GM19372 (cell line): Measurements from ENCODE around the gene STAT5B.

Source experiments
- ATAC-seq: cut with Tn5 transposase; IDR thresholded peaks from one replicate; pipeline ENCODE4 v1.9.1; 2021; ENCODE audit warnings: mild to moderate bottlenecking, low read depth, moderate library complexity; ENCODE audit not compliant: unreplicated experiment

Gene STAT5B

DNA sequence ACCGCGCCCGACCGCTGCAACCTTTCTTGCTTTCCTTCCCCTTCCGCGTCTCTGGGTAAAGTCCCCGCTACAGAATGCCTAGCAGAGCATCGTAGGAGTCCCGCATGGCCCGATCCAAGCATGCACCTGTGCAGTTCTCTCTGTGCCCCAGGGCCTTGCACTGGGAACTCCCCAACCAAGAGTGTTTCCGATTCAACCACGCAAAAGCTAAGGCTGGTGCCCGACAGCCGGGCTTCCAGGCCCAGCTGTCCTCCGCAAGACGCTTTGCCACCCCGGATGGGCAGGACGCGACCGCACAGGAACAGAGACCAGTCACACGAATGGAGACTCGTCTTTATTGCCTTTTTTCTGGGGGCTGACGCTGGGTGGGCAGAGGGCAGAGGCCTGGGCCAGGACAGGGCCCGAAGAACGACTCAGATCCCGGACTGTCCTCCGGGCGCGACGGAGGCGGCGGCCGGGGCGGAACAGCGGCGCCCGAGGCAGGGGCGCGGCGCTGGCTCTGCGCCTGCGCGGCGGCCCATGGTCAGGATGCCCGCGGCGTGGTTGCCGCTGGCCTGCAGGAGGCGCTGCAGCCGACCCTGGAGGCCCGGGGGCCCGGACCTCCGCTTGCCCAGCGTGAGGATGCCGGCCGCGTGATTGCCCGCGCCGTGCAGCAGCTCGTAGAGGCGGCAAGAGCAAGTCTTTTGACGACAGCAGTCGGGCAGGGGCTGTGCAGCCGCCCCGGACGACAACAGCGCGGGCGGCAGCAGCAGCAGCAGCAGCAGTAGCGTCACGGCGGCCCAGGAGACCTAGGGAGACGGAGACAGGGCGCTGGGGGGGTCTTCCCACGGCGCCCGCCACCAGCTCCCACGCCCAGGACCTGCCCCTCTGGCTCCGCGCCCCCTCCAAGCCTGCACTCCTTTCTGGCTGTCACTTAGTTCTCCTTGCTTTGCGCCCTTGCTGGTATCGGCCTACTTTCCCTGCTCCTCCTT is 92.2 kb downstream of the STAT5B start:
- ATAC-seq: peak; percentile 59

DNA sequence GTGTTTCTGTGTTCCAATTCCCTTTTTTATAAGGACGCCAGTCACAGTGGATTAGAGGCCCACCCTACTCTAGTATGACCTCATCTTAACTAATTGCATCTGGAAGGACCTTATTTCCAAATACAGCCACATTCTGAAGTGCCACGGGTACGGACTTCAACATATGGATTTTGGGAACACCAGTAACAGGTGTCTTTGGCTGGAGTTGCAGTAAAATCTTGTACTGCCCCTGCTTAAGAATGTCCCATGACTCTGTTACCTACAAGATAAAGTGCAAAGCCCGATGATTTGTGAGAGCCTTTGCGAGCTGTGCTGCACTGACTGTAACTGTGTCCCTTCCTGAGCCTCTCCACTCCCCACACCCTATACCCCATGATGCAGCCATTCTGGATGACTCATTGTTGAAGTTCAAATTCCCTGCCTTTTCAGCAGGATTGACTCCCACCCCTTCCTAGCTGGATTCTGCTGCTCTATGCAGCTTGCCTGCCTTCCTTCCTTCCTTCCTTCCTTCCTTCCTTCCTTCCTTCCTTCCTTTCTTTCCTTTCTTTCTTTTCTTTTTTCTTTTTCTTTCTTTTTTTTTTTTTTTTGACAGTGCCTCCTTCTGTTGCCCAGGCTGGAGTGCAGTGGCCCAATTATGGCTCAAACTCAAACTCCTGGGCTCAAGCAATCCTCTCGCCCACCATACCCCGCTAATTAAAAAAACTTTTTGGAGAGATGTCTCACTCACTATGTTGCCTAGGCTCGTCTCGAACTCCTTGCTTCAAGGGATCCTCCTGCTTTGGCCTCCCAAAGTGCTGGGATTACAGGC is 93.1 kb downstream of the STAT5B start:
- ATAC-seq: no peak

DNA sequence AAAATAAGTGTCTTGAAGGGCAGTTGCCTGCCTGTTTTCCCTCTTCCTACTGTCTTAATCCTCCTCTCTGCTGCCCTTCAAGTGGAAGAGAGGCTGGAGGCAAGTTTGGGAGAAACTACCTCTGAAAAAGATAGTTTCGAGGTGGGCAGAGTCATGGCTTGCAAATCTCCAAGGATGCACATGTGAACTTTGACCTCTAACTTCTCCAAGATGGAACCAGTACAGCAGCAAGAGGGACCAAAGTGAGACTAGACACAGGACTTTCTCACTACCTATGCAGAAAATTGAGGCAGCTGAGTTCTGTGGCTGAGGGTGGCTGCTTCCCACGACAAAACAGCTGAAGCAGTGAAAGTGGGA is 94.4 kb downstream of the STAT5B start:
- ATAC-seq: no peak

DNA sequence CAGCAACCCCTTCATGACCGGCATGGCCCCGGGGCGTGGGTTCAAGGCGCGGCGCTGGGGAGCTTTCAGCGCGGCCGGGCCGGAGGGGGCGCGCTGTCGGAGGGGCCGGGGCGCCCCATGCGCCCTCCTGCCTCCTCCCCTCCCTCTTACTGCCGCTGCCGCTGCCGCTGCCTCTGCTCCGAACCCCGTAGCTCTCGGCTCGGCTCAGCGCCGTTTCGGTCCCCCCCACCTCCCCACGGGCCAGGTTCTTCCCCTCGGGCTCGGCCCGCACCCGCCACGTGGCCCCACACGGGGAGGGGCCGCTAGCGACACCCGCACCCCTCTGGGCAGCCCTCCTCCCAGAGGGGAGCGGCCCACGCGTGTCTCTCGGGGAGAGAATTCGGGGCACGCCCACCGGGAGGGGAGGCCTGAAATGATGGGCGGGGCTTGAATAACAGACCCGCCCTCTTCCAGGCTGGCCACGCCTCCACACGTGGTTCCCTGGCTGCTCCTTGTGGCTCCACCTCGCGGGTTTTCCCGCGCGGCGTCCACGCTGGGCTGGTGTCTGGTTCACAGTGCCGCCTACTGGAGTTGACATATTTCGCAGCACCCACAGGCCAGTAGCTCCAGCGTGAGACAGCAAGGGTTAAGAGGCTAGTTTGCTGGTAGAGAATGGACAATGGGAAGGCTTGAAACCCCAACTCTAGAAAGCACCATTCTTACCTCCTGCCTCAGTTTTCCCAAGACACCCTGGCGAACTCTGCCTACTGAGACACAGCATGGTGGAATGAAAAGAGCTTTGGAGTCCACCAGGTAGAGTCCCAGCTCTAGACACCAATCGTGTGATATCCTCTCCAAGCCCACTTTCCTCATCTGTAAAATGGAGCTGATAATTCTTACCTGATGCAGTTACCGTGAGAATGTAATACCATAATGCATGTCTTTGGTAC is 95.0 kb downstream of the STAT5B start, which contains the start of gene KCNH4:
KCNH4 (minus strand) TSS at position 221 of the 929 bp plus-strand sequence; CDS start at position 24, 197 bp downstream.
- peak; percentile 43 for ATAC-seq

DNA sequence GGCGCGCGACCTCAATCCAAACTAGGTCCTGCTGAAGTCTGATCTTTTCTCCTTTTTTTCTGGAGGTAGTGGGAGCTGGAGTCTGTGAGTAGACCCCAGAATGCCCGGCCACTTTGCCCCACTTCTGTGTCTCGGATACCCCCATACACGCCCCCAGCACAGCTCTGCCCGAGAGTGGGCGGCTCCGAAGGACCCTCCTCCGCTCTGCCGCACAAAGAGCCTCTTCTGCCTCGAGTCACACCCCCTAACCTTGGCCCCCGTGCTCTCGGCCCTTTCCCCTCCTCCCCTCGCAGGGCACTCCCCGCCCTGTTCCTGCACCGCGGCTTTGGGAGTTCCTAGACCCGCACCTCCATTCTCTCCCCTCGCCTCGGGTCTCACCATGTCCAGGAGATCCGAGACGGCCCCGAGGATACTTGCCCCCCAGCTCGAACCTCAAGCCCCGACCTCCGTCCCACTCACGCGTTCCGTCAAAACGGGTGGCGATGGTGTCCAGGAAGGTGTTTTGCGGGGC is 95.7 kb downstream of the STAT5B start:
- ATAC-seq: no peak

DNA sequence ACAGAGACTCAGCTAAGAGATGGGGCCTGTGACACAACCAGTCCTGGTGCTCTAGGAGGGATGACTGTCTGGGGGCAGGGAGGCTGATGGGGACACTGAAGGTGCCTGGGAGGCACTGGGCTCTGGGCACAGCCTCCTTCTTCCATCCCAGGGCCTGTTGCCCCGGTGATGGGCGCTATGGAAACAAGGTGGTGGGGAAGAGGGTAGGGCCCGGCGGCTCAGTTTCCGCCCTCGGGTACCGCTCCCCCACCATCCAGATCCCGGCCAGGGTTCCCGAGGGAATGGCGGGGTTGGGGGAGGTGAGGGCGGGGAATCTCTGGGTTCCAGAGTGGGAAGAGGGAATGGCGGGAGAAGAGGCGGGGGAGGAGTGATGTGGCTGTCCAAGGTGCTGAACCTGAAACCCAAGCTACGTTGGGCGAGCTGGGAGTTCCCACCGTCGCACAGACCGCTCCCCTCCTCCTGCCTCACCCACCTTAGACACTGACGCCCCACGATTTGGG is 96.2 kb downstream of the STAT5B start:
- no peak for ATAC-seq

DNA sequence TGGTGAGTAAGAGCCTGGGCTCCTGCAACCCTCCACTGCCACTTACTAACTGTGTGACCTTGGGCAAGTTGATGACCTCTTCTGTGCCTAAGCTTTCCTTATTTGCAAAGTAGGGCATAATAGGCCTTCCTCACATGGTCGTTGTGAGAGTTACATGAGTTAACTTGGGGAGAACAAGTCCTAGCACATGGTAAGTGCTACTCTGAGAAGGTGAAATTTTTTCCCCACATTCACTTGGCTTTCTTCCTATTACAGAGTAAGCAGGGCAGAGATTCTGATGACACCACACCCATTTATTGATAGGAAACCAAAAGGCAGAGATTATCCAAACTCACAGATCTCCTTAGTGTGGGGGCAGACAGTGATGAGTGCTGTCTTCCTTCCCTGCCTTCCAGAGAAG is 96.9 kb downstream of the STAT5B start:
- ATAC-seq: no peak

DNA sequence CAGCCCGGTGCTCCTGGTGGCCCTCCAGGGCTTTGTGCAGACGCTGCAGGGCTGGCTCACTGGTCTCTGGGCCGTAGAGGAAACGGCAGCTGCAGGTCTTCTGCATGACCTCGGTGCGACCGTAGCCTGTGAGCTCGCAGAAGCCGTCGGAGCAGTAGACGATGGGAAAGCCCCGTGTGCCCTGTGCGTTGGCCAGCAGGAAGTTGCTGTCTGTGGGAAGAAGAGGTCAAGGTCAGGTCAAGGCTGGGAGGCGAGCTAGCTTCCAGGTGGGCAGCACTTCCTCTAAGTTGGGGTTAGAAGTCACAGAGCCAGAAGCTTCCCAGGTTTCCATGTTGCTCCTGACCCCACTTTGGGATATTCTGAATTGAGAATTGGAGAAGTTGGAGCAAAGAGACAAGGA is 97.4 kb downstream of the STAT5B start:
- no peak for ATAC-seq

DNA sequence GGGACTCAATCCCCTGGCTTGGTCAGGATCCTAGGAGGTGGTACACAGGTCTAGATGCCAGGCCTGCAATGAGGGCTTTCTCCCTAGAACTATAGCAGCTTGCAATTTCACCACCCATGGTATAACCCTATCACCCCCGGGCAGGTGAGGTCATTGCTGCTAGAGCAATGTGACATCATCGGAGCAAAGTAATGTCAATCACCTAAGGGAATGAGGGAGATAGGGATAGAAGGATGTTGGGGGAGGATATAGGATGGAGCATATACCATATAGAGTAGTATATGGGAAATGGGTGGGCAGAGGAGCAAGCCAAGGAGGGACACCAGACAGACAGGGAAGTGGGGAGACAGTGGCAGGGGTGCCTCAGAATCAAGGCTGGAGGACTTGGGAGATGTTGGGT is 98.5 kb downstream of the STAT5B start:
- no peak for ATAC-seq

DNA sequence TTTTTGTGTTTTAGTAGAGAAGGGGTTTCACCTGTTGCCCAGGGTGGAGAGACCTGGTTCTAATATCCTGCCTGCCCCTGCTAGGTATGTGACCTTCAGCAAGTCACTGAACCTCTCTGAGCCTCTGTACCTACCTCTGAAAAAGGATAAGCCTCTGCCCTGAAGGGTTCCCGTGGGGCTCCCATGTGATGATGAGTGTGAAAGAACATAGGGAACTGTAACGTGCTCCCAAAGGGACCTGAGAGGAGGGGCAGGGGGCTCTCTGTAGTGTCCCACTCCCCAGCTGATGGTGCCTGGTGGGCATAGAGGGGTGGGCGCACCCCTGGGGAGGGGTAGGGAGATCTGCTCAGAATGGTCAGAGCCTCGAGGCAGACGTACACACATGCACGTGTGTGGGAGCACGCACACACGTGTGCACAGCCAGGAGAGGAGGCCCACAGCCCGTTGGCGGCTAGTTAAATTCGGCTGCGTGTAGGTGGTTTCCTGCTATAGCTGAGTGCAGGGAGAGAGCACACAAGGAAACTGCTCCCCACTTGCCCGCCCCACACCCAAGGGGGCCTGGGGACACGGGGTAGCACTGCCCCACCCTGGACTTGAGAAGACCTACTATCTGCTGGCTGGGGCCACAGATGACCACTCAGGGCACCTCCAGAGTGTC is 101.9 kb downstream of the STAT5B start:
- ATAC-seq: no peak

DNA sequence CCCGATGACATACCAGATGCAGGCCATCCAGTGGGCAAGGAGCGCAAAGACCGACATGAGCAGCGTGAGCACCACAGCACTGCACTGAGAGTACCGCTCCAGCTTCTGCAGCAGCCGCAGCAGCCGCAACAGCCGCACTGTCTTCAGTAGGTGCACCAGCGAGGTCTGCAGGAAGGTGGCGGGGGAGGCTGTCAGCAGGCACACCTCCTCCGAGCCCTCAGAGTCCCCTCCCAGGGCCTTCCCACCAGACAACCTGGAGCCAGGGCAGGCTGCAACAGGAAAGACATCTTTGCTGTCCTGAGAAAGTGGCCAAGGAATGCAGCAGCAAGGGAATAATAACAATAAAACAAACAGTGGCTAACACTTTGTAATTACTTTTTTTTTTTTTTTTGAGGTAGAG is 104.4 kb downstream of the STAT5B start:
- no peak for ATAC-seq

DNA sequence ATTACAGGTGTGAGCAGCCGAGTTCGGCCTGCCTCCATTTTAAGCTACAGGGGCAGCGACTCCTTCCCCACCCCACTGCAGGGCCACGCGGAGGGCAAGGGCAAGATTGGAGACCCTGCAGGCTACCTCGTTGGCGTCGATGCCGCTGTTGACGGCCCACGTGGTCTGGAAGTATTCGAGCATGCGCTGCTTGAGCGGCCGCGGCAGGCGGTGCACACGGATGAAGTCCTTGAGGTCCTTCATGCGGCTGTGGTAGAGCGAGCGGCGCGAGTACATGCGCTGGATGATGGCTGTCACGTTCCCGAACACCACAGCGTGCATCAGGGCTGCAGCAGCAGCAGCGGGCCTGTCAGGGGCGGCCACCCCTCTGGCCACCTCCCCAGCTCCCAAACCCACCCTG is 106.8 kb downstream of the STAT5B start:
- no peak for ATAC-seq

DNA sequence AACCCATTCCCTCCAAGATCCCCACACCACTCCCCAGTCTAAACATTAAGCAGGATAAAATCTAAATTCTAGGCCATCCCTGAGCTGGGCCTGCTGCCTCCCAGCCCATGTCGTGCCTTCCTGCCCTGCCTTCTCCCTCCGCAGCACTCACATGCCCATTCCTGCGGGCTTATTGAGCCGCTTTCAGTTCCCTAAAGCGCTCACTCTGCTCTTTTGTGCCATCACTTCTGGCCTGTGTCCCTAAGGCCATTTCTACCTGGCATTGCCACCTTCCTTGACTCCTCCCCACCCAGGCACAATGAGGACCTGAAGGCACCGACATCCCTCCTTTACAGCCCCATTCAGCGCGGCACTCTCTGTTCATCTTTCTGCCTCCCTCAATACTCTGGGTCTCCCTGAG is 108.4 kb downstream of the STAT5B start:
- no peak for ATAC-seq

DNA sequence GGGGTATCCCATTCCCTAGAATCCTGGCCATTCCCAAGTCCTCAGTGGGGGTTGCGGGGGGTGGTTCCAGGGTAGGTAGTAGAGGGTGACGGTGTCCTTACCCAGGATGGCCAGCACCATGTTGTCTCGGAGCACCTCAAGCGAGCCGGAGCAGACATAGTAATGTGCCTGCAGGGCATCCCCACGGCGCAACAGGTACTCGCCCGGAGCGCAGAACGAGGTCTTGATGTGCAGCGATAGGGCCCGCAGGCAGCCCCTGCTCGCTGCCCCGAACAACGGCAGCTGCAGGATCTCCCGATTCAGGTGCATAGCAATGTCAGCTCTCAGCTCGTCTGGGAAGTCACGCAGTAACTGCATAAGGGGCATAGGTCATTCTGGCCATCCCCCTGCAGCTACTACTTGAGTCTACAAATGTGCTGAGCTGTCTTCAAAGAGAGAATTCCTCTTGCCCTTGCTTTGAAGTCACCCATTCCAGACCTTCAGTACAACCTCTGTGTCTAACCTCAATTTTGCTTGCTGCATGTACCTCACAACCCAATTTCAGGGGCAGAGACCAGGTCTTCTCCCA is 109.9 kb downstream of the STAT5B start:
- no peak for ATAC-seq

DNA sequence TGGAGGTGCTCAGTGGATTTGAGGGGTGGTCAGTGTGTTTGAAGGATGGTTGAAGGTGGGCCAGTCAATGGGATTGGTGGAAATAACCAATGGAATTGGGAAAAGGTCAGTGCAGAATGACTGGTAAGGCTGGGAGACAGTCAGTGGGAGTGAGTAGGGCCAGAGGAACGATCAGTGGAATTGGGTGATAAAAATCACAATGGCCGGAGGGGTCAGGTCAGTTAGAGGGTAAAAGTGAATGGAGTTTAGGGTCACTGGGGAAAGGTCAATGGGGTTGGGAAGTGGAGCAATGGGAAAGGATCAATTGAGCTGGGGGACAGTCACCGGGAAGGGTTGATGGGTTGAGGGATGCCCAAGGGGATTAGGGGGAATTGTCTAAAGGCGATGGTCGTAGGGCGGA is 110.4 kb downstream of the STAT5B start:
- no peak for ATAC-seq

DNA sequence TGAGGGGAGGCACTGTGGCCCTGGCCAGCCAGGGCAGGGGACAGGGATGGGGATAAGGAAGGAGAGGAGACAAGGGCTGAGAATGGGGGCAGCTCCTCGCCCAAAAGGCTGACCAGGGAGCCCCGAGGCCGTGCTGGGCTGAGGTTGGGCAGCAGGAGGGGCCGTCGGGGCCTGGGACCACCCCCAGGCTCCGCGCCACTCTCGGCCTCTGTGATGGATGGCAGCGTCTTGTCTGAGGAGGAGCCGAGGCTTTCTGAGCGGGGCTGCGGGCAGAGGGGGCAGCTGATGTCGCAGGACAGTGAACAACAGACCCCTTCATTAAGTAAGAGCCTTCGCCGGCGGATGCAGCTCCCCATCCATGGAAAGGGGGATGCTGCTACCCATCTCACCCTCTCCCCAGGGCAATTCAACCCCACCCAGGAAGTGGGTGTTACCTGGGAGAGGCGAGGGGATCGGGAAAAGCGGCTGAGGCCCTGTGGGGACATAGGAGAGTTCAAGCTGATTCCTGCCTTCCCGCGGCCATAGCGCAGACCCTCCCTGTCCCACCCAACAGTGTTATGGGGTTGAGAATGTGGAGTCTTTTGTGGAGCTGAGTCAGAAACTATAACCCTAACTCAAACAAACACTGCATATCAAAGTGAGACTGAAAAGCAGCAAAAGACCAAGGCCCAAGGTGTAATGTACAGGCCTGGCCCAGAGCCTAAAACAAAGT is 112.3 kb downstream of the STAT5B start:
- ATAC-seq: no peak

DNA sequence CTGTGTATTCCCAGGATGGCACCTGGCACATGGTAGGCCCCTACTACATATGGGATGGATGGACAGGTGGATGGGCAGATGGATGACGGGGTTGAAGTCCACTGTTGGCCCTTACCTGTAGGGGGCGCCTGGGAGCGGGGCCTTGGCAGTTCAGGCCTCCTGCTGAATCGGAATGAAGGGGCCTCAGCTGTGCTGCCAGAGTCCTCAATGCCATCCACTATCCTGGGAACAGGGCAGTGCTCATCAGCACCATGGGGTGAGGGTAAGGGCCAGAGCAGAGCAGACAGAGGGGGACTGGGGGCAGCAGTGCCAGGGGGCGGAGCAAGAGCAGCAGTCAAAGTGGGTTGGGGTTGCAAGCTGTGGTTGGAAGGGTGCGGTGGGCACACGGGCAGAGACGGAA is 113.1 kb downstream of the STAT5B start:
- ATAC-seq: no peak

DNA sequence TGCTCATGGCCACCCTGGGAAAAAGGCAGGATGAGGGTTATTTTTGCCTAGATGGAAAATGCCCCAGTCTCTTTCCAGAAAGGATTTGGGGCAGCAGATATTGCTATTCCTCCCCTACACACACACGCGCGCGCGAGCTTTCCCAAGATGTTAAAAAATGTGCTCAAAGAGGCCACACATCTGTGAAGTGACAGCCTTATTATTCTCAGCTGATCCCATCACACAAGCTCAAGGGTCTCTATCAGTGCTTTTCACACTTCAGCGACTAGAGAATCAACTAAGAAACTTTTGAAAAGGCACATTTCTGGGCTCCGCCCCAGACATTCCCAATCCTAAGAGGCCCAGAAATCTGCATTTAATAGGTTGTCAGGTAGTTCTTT is 115.7 kb downstream of the STAT5B start:
- no peak for ATAC-seq
